Coronary artery (tissue), 2 donors: ENCODE measurements around the gene DLGAP5.

Experiments used
- DNase-seq: peaks from one replicate; pipeline ENCODE4 v3.0.0-alpha.2; 2017; ENCODE audit warnings: low spot score
- H3K27ac ChIP-seq, 2 donors: fragments of 200-600 bp; sonication (generic); one replicate each; pipeline ENCODE4 v1.5.1; 2016 to 2019
- H3K4me3 ChIP-seq: fragments of 200-600 bp; sonication (generic); 2 replicates; pipeline ENCODE4 v1.5.1; 2016; ENCODE audit warnings: mild to moderate bottlenecking, moderate library complexity
- TF ChIP-seq, protein P1 (sequence below): fragments of 200-600 bp; sonication (generic); IDR thresholded peaks from one replicate; pipeline ENCODE4 v1.5.1; 2019; ENCODE audit warnings: antibody characterized with exemption

DLGAP5 gene

DNA sequence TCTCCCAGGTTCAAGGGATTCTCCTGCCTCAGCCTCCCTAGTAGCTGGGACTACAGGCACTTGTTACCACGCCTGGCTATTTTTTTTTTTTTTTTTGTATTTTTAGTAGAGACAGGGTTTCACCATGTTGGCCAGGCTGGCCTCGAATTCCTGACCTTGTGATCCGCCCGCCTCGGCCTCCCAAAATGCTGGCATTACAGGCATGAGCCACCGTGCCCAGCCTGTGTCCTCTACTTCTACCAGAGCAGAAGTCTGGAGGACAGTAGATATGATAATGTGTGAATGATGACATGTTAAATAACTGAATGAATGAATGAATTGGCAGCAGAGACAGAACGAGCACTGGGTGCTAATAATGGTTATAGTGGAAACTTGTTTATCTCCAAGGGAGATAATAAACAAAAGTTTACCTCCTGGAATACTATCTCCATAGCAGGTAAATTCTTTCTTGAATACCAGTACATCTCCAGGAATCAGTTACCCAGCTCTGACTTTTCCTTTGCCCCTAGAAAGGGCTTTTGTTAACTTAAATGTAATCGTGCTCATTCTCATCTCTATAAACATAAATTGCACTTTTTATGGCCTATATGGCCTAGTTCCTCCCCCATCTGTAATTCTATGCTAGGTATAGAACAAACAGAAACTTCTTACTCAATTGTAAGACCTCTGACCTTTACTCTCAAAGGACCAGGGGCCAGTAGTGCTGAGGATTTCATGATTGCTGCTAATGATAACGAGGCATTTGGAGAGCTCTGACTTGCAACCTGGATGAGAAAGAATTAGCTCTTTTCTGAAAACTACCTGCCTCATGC is 69.6 kb downstream of the DLGAP5 start:
- H3K27ac ChIP-seq: no peak overlapping the region
- DNase-seq: no peak

DNA sequence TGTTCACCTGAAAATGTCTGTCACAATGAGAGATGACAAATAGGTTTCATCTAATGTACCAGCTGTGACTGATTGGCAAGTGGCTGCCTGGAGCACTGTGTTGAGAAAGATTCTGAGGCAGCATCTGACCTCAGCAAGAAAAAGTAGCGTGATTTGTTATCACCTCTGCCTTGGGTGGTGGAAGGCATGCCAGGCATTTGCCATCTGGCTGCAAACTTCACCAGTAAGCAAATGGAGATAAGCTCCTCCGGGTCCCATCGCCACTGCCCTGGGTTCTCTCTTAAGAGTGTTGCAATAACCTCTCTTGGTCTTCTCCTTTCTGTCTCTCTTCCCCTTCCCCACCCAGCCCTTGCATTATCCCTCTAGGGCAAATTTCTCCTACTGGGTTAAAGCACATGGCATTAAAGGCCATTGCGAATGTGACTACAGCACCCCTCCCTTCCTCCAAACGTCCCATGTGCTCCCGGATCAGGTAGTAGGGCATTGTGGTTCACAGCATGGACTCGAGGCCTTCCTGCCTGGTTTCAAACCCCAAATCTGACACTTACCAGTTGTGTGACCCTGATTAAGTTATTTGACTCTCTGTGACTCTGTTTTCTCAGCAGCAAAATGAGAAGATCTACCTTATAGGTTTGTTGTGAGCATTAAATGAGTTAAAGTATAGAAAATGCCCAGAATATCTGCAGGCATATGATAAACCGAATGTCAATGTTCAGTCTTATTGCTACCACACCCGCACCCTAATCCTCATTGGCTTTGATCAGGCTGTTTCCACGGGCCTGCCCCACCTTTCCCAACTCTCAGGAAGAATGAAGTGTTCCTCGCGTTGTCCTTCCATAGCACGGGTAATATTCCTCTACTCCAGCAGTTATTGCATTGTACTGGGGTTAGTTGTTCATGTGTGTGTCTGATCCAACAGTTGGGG is 70.6 kb downstream of the DLGAP5 start:
- TF ChIP-seq, protein P1, sequence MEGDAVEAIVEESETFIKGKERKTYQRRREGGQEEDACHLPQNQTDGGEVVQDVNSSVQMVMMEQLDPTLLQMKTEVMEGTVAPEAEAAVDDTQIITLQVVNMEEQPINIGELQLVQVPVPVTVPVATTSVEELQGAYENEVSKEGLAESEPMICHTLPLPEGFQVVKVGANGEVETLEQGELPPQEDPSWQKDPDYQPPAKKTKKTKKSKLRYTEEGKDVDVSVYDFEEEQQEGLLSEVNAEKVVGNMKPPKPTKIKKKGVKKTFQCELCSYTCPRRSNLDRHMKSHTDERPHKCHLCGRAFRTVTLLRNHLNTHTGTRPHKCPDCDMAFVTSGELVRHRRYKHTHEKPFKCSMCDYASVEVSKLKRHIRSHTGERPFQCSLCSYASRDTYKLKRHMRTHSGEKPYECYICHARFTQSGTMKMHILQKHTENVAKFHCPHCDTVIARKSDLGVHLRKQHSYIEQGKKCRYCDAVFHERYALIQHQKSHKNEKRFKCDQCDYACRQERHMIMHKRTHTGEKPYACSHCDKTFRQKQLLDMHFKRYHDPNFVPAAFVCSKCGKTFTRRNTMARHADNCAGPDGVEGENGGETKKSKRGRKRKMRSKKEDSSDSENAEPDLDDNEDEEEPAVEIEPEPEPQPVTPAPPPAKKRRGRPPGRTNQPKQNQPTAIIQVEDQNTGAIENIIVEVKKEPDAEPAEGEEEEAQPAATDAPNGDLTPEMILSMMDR: no peak
- no peak overlapping the region for H3K4me3 ChIP-seq
- H3K27ac ChIP-seq: no peak overlapping the region
- no peak for DNase-seq

More for the DNA sequence above, 69.6 kb downstream of the DLGAP5 start:
- H3K4me3 ChIP-seq: no peak overlapping the region
- TF ChIP-seq, protein P1: no peak

DNA sequence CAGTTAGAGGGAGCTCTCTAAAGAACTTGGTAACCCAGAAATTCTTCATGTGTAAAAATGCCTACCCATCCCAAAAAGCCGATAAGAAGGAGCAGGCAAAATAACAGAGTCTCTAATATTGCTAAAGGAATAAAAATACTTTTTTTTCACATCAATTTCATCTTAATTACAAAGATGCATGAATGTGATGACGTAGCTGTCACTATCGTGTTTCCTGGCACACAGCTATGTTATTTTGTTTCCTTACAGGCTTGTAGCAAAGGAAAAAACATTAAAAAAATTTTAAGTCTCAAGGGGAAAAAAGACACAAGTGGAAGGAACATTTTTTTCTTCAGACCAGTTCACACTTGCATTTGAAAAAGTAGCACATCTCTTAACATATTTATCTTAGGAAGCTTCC is 72.6 kb downstream of the DLGAP5 start:
- H3K4me3 ChIP-seq: no peak overlapping the region
- no peak for DNase-seq
- peak overlapping the region; percentile 8 to 62 for H3K27ac ChIP-seq
- TF ChIP-seq, protein P1: no peak

DNA sequence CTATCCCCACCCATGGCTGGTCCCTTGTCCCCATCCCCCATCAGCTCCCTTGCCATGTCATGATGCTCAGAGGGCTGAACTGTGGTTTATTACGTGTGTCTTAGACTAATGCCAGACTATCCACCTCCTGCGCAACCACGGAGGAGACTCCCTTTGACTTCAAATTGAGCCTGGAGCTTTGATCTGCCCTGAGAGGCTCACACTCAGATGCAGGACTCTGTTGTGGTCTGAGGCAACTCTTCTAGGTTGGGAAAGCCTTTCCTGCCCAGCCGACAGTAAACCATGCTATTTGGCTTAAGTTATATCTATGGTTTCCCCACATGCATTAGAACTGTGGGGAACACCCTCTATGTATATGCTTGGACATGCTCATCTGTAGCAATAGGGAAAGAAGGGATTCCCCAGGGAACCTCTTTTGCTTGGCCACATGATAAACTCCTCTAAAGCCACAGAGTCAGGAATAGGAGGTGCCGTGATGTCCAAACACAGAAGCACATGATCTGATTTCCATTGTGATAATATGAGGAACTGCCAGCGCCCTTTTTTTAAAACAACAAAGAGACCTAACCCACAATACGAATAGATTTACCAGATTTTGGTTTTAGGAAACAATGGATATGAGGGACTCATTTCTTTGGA is 73.5 kb downstream of the DLGAP5 start:
- TF ChIP-seq, protein P1: no peak
- peak overlapping the region; percentile 15 to 55 for H3K27ac ChIP-seq
- DNase-seq: no peak
- no peak overlapping the region for H3K4me3 ChIP-seq

DNA sequence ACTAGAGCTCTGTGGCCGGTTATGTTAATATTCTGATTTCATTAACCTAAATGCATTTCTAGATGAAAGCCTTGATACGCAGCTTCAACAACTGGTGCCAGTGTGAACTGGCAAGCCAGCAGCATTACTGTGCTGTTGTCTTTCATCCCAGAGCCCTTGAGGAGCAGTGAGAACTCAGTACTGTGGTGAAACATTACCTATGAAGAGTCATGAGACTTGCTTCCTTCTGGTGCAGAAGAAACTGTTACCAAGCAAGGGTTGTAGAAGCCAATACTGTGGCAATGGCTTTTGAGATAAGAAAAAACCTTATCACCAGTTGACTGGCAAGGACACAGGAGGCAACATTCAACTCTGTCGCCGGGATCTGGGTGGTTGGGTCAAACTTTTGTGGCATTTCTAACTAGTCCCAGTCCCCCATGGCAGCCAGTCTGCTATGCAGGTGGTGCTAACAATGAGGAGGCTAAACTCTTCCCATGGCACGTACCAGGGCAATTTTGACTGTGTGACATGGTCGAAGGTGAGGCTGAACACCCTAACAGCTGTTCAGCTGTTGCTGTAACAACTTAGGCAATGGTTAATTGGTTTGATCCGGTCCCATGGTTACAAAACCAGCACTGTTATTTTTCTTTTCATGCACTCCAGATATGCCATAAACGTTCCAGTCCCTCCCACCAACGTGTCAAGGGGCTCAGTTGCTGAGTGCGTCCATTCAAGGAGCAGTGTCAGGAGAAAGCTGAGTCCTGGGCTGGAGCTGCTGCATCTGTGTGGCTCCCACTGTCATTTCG is 74.9 kb downstream of the DLGAP5 start:
- no peak overlapping the region for H3K4me3 ChIP-seq
- DNase-seq: no peak
- TF ChIP-seq, protein P1: no peak
- no peak overlapping the region for H3K27ac ChIP-seq

DNA sequence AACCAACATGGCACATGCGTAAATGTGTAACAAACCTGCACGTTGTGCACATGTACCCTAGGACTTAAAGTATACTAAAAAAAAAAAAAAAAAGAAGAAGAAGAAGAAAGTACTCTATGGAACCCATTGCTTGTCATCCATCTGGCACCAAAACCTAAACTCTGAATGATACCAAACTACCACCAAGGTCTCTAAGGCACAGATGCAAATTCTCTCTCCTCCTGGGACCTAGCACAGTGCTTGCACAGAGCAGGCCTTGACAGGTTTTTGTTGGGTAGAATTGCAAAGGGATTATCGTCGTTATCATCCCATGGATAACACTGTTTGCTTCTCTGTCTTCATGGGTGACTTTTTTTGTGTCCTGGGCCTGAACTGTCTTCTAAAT is 75.5 kb downstream of the DLGAP5 start:
- DNase-seq: no peak
- no peak overlapping the region for H3K4me3 ChIP-seq
- TF ChIP-seq, protein P1: no peak
- no peak overlapping the region for H3K27ac ChIP-seq
